Fibroblast of lung (primary cell): Measurements from ENCODE around the gene FAM181A. TPM values are rescaled to one million over a fixed set of nuclear protein-coding genes. Genes with fewer than 3 reads are reported as not detected.

ENCODE experiments used
- DNase-seq, 2 donors: peaks; one replicate each; pipeline versions ENCODE4 v3.0.0 to v3.0.0-alpha.2; 2010; ENCODE audit warnings: low read depth in 2 of 2
- H2AFZ ChIP-seq: 2 replicates; pipeline ENCODE4 v1.5.1; 2012; ENCODE audit warnings: low read length, control low read depth, inconsistent platforms
- H3K27ac ChIP-seq: 2 replicates; pipeline ENCODE4 v1.5.1; 2011; ENCODE audit warnings: low read length, control low read depth; ENCODE audit not compliant: insufficient read depth
- H3K27me3 ChIP-seq: 2 replicates; pipeline ENCODE4 v1.5.1; 2011; ENCODE audit warnings: mild to moderate bottlenecking, low read length; ENCODE audit not compliant: control insufficient read depth, insufficient read depth
- H3K36me3 ChIP-seq: 2 replicates; pipeline ENCODE4 v1.5.1; 2011; ENCODE audit warnings: low read length; ENCODE audit not compliant: control insufficient read depth, insufficient read depth
- H3K4me1 ChIP-seq: 2 replicates; pipeline ENCODE4 v1.5.1; 2011; ENCODE audit warnings: low read length; ENCODE audit not compliant: control insufficient read depth, insufficient read depth; ENCODE audit errors: extremely low read depth
- H3K4me2 ChIP-seq: 2 replicates; pipeline ENCODE4 v1.5.1; 2011; ENCODE audit warnings: low read length, control low read depth; ENCODE audit not compliant: insufficient read depth; ENCODE audit errors: extremely low read depth
- H3K4me3 ChIP-seq, 4 experiments: fragments of 200-600 bp in 1 of 4; sonication (generic) in 1 of 4; replicated peaks in 1 of 4; 2 replicates each; pipeline ENCODE4 v1.5.1; 2011 to 2016; ENCODE audit warnings: low read length in 4 of 4, low read depth in 3 of 4, mild to moderate bottlenecking in 3 of 4, control low read depth in 2 of 4, inconsistent platforms in 1 of 4, mixed read lengths in 1 of 4; ENCODE audit not compliant: insufficient read depth in 1 of 4; ENCODE audit errors: control extremely low read depth in 1 of 4
- H3K79me2 ChIP-seq: 2 replicates; pipeline ENCODE4 v1.5.1; 2012; ENCODE audit warnings: mild to moderate bottlenecking, low read length, inconsistent platforms; ENCODE audit not compliant: control insufficient read depth, insufficient read depth
- H3K9ac ChIP-seq: 2 replicates; pipeline ENCODE4 v1.5.1; 2011; ENCODE audit warnings: mild to moderate bottlenecking, low read length, control low read depth; ENCODE audit not compliant: insufficient read depth
- H3K9me3 ChIP-seq: 2 replicates; pipeline ENCODE4 v1.5.1; 2012; ENCODE audit warnings: low read depth, low read length; ENCODE audit not compliant: control insufficient read depth, insufficient read depth
- H4K20me1 ChIP-seq: 2 replicates; pipeline ENCODE4 v1.5.1; 2011; ENCODE audit warnings: low read length; ENCODE audit not compliant: control insufficient read depth, insufficient read depth; ENCODE audit errors: extremely low read depth
- EZH2 ChIP-seq: IDR thresholded peaks from 2 replicates; pipeline ENCODE4 v1.5.1; 2012; ENCODE audit warnings: low read length, control low read depth, mild to moderate bottlenecking; ENCODE audit errors: missing control alignments
- polyA plus RNA-seq, 2 donors: library from polyadenylated mRNA; depleted of rRNA in 1 of 2; stranded (reverse) in 1 of 2; unstranded in 1 of 2; fragments of >200 nt; gene quantifications; 2 replicates each; pipeline ENCODE4 v1.2.1, GENCODE V29; 2011 to 2012; ENCODE audit warnings: missing spikeins in 1 of 2
- total RNA-seq: library from RNA; depleted of rRNA; stranded (reverse); fragments of >200 nt; gene quantifications from 2 replicates; pipeline ENCODE4 v1.2.1, GENCODE V29; 2014
- TF ChIP-seq, protein P1 (sequence below), 2 donors: IDR thresholded peaks in 1 of 2; conservative IDR thresholded peaks in 1 of 2; 1 replicate in 1 of 2; 2 replicates in 1 of 2; pipeline ENCODE4 v1.5.1; 2011 to 2012; ENCODE audit warnings: low read length in 2 of 2, control low read depth in 1 of 2, inconsistent platforms in 1 of 2, low read depth in 1 of 2, mild to moderate bottlenecking in 1 of 2

FAM181A gene
- total and polyA plus RNA-seq, 2 donors (not counting 1 experiment from before 2014, with no cell fraction given) = not detected

DNA sequence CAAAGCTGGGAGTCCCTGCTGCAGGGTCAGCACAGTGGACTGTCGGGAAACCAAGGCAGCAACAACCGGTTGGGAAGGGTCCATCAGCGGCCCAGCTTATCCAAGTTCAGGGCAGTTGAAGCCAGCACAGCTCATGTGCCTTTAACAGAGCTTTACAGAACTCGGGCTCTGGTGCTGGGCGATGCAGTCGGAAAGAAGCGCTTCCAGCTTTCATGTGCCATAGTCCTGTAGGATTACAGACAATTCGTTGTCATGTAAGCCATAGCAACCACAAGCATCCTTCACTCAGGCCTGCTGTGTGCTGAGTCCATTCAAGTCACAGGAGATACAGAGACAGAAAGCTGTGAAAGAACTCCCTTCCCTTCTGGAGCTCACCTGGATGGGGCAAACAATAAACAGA lies 3.5 kb upstream of the FAM181A start:
- Histone ChIP-seq H3K9ac (no peak overlapping the region), H3K79me2 (no peaks in the 10 kb centered on the region), H3K36me3 (no peaks in the 10 kb centered on the region), H3K27ac (no peak overlapping the region), H3K4me1 (no peaks in the 10 kb centered on the region), H3K27me3 (no peaks in the 10 kb centered on the region), H2AFZ (no peak overlapping the region), H4K20me1 (no peaks in the 10 kb centered on the region), H3K9me3 (no peaks in the 10 kb centered on the region), H3K4me2 (no peak overlapping the region), H3K4me3 (no peak overlapping the region)
- no peak for TF ChIP-seq EZH2
- TF ChIP-seq, protein P1, sequence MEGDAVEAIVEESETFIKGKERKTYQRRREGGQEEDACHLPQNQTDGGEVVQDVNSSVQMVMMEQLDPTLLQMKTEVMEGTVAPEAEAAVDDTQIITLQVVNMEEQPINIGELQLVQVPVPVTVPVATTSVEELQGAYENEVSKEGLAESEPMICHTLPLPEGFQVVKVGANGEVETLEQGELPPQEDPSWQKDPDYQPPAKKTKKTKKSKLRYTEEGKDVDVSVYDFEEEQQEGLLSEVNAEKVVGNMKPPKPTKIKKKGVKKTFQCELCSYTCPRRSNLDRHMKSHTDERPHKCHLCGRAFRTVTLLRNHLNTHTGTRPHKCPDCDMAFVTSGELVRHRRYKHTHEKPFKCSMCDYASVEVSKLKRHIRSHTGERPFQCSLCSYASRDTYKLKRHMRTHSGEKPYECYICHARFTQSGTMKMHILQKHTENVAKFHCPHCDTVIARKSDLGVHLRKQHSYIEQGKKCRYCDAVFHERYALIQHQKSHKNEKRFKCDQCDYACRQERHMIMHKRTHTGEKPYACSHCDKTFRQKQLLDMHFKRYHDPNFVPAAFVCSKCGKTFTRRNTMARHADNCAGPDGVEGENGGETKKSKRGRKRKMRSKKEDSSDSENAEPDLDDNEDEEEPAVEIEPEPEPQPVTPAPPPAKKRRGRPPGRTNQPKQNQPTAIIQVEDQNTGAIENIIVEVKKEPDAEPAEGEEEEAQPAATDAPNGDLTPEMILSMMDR (conservative IDR thresholded peaks at IDR 0.05 in 1 of 2, IDR thresholded peaks at IDR 0.05 in 1 of 2; ENCODE audit: low read depth in 1 of 2, low read length in 2 of 2) = no peak
- DNase-seq = no peak

GRCh38 chr14:93924592-93925355 lies 2.4 kb upstream of the FAM181A start:
- H2AFZ ChIP-seq = no peak overlapping the region
- no peak overlapping the region for H3K4me2 ChIP-seq
- no peak overlapping the region for H3K4me3 ChIP-seq
- no peaks in the 10 kb centered on the region for H4K20me1 ChIP-seq
- no peak overlapping the region for H3K9ac ChIP-seq
- no peaks in the 10 kb centered on the region for H3K4me1 ChIP-seq
- no peak overlapping the region for H3K27ac ChIP-seq
- H3K9me3 ChIP-seq = no peaks in the 10 kb centered on the region
- TF ChIP-seq, protein P1 (conservative IDR thresholded peaks at IDR 0.05 in 1 of 2, IDR thresholded peaks at IDR 0.05 in 1 of 2; ENCODE audit: low read depth in 1 of 2, low read length in 2 of 2) = no peak
- DNase-seq = no peak
- H3K27me3 ChIP-seq = no peaks in the 10 kb centered on the region
- no peaks in the 10 kb centered on the region for H3K36me3 ChIP-seq
- H3K79me2 ChIP-seq = no peaks in the 10 kb centered on the region

DNA sequence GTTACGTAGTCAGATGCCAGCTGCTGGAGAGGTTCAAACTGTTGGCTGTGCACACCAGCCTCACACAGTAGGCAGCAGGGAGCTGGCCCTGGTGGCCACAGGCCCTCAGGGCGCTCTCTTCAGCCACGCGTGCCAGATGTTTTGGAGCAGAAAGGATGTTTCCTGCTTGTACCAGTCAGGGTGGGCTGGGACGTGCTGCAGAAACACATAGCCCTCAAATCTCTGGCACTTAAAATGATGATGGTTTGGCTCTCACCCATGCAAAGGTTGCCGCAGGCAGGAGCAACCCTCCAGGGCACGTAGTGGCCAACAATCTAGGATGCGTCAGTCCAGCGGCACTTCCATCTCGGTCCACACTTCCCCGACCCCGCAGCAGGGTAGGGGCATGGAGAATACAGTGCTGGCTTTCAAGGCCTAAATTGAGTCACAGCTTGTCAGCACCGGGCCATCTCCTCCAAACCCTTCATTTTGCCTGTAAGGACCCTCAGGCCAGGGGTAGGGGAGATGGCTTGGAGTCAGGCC lies 1.7 kb upstream of the FAM181A start:
- Histone ChIP-seq H2AFZ (no peak overlapping the region), H3K79me2 (no peaks in the 10 kb centered on the region), H4K20me1 (no peaks in the 10 kb centered on the region), H3K27ac (no peak overlapping the region), H3K4me1 (no peaks in the 10 kb centered on the region), H3K4me3 (no peak overlapping the region), H3K4me2 (no peak overlapping the region), H3K9me3 (no peaks in the 10 kb centered on the region), H3K36me3 (no peaks in the 10 kb centered on the region), H3K27me3 (no peaks in the 10 kb centered on the region), H3K9ac (no peak overlapping the region)
- TF ChIP-seq EZH2 = no peak
- TF ChIP-seq, protein P1 (conservative IDR thresholded peaks at IDR 0.05 in 1 of 2, IDR thresholded peaks at IDR 0.05 in 1 of 2; ENCODE audit: low read depth in 1 of 2, low read length in 2 of 2) = no peak
- no peak for DNase-seq
